ENCODE data around the gene LRRC42. TPM values are rescaled to one million over a fixed set of nuclear protein-coding genes. Genes with fewer than 3 reads are reported as not detected.
A peak's percentile ranks its signal among the peaks of the same experiment; 100 is the strongest.

Gene LRRC42
- total and polyA plus RNA-seq, 8 donors = 2.9 to 23.5 (median 13.4) TPM

- Histone ChIP-seq H3K4me1 (peaks cover 19 to 75% (median 62%) of the 10 kb centered on the region in 4 donors), H3K36me3 (peaks cover 6 to 14% (median 9%) of the 10 kb centered on the region in 4 donors), H3K27me3 (no peaks in the 10 kb centered on the region), H3K9me3 (no peaks in the 10 kb centered on the region), H3K27ac (peak overlapping the region in 4 of 5 donors; percentile 90 to 95 (median 92)), H3K4me3 (peak overlapping the region; percentile 77 to 92 (median 84))
- intact Hi-C loops (cut with DNase I; ENCODE audit: low total_unique reads) = loop anchor here (5.0 kb wide), 2 partner anchors 55 to 70 kb away; partner anchors contain the start of gene DIO1
- TF ChIP-seq POLR2A (IDR thresholded peaks at IDR 0.05) = no peak
- no peak for TF ChIP-seq POLR2AphosphoS5 (IDR thresholded peaks at IDR 0.05)
- TF ChIP-seq CTCF (IDR thresholded peaks at IDR 0.05) = no peak
- no peak for TF ChIP-seq EP300 (IDR thresholded peaks at IDR 0.05)
- peak in 1 of 2 donors; percentile 28 for DNase-seq
- WGBS, 5 donors = 44 to 59% (median 48%) methylated on average over 6 of the region's 6 CpGs
Measured at GRCh38 chr1:53947172-53947907, 1.2 kb downstream of the LRRC42 start.

- Histone ChIP-seq H3K27ac (peak overlapping the region in 1 of 5 donors; percentile 95), H3K27me3 (no peaks in the 10 kb centered on the region), H3K4me3 (no peak overlapping the region), H3K4me1 (peaks cover 19 to 67% (median 53%) of the 10 kb centered on the region in 4 donors), H3K36me3 (peaks cover 11 to 24% (median 19%) of the 10 kb centered on the region in 4 donors), H3K9me3 (no peaks in the 10 kb centered on the region)
- WGBS, 5 donors = 87 to 95% (median 92%) methylated on average over 5 of the region's 5 CpGs
- TF ChIP-seq POLR2A (IDR thresholded peaks at IDR 0.05) (no peak), EP300 (IDR thresholded peaks at IDR 0.05) (no peak), POLR2AphosphoS5 (IDR thresholded peaks at IDR 0.05) (no peak), CTCF (IDR thresholded peaks at IDR 0.05) (no peak)
- no peak for DNase-seq
- intact Hi-C loops (cut with DNase I; ENCODE audit: low total_unique reads) = loop anchor here (5.0 kb wide), 2 partner anchors 56 to 71 kb away; partner anchors contain the start of gene DIO1
Measured at GRCh38 chr1:53948291-53948690, 2.1 kb downstream of the LRRC42 start.

GRCh38 chr1:53949023-53949990 is 3.2 kb downstream of the LRRC42 start:
- 81 to 86% (median 85%) methylated on average over 4 of the region's 4 CpGs for WGBS, 5 donors

More at GRCh38 chr1:53949023-53949990, 3.2 kb downstream of the LRRC42 start:
- no peaks in the 10 kb centered on the region for H3K9me3 ChIP-seq
- peak overlapping the region in 1 of 5 donors; percentile 95 for H3K27ac ChIP-seq
- H3K27me3 ChIP-seq = no peaks in the 10 kb centered on the region
- peak in 1 of 2 donors; percentile 72 for DNase-seq
- H3K36me3 ChIP-seq = peaks cover 11 to 34% (median 29%) of the 10 kb centered on the region in 4 donors
- no peak overlapping the region for H3K4me3 ChIP-seq
- H3K4me1 ChIP-seq = peaks cover 17 to 67% (median 47%) of the 10 kb centered on the region in 4 donors
- TF ChIP-seq CTCF (IDR thresholded peaks at IDR 0.05) (peak in 5 of 7 experiments; percentile 16 to 63 (median 35)), POLR2A (IDR thresholded peaks at IDR 0.05) (no peak)
- intact Hi-C loops (cut with DNase I; ENCODE audit: low total_unique reads) = loop anchor here (5.0 kb wide), 2 partner anchors 57 to 72 kb away; partner anchors contain the start of gene DIO1
